Muscle of back (tissue), 11 donors: ENCODE data around the gene THSD7A. TPM values are rescaled to one million over a fixed set of nuclear protein-coding genes. Genes with fewer than 3 reads are reported as not detected.
A peak's percentile ranks its signal among the peaks of the same experiment; 100 is the strongest.

Source experiments
- DNase-seq, 3 donors: peaks; one replicate each; pipeline versions ENCODE4 v3.0.0 to v3.0.0-alpha.2; 2013
- polyA plus RNA-seq, 10 donors: library from polyadenylated mRNA; unstranded; fragments of 120-200 nt; gene quantifications; one replicate each; pipeline ENCODE4 v1.2.1, GENCODE V29; 2013; ENCODE audit not compliant: insufficient read length in 10 of 10

THSD7A gene
- polyA plus RNA-seq, 10 donors, result 2.9 to 7.8 (median 4.6) TPM

GRCh38 chr7:11633310-11633709, 198.7 kb downstream of the THSD7A start:
- no peak for DNase-seq

- DNase-seq, result no peak
Measured at GRCh38 chr7:11630355-11630754, 201.6 kb downstream of the THSD7A start.

- no peak for DNase-seq
Measured at GRCh38 chr7:11625669-11626068, 206.3 kb downstream of the THSD7A start.

GRCh38 chr7:11623093-11623678, 208.8 kb downstream of the THSD7A start:
- no peak for DNase-seq

GRCh38 chr7:11620406-11621253, 211.4 kb downstream of the THSD7A start:
- DNase-seq, result no peak

- DNase-seq, result no peak
Measured at GRCh38 chr7:11616466-11616865, 215.5 kb downstream of the THSD7A start.

- DNase-seq, result no peak
Measured at GRCh38 chr7:11615174-11615573, 216.8 kb downstream of the THSD7A start.

GRCh38 chr7:11613292-11613930, 218.6 kb downstream of the THSD7A start:
- DNase-seq, result no peak

- DNase-seq, result no peak
Measured at GRCh38 chr7:11612737-11613136, 219.3 kb downstream of the THSD7A start.

- no peak for DNase-seq
Measured at GRCh38 chr7:11609096-11609670, 222.8 kb downstream of the THSD7A start.

GRCh38 chr7:11607686-11608085, 224.3 kb downstream of the THSD7A start:
- peak in 2 of 3 donors; percentile 34 to 47 for DNase-seq

GRCh38 chr7:11605749-11606148, 226.2 kb downstream of the THSD7A start:
- peak in 2 of 3 donors; percentile 22 to 45 for DNase-seq

GRCh38 chr7:11604505-11604904, 227.5 kb downstream of the THSD7A start:
- peak in 2 of 3 donors; percentile 15 to 47 for DNase-seq

- DNase-seq, result no peak
Measured at GRCh38 chr7:11601761-11602160, 230.2 kb downstream of the THSD7A start.

- DNase-seq, result no peak
Measured at GRCh38 chr7:11593322-11593721, 238.7 kb downstream of the THSD7A start.

GRCh38 chr7:11592699-11593098, 239.3 kb downstream of the THSD7A start:
- no peak for DNase-seq

GRCh38 chr7:11591943-11592342, 240.1 kb downstream of the THSD7A start:
- DNase-seq, result no peak

GRCh38 chr7:11591055-11591633, 240.9 kb downstream of the THSD7A start:
- no peak for DNase-seq

GRCh38 chr7:11589251-11589650, 242.7 kb downstream of the THSD7A start:
- no peak for DNase-seq

- DNase-seq, result no peak
Measured at GRCh38 chr7:11587814-11588213, 244.2 kb downstream of the THSD7A start.

GRCh38 chr7:11587048-11587447, 244.9 kb downstream of the THSD7A start:
- no peak for DNase-seq

GRCh38 chr7:11584406-11585031, 247.5 kb downstream of the THSD7A start:
- DNase-seq, result no peak
